ENCODE data around the gene PPP1R14C.

DNA sequence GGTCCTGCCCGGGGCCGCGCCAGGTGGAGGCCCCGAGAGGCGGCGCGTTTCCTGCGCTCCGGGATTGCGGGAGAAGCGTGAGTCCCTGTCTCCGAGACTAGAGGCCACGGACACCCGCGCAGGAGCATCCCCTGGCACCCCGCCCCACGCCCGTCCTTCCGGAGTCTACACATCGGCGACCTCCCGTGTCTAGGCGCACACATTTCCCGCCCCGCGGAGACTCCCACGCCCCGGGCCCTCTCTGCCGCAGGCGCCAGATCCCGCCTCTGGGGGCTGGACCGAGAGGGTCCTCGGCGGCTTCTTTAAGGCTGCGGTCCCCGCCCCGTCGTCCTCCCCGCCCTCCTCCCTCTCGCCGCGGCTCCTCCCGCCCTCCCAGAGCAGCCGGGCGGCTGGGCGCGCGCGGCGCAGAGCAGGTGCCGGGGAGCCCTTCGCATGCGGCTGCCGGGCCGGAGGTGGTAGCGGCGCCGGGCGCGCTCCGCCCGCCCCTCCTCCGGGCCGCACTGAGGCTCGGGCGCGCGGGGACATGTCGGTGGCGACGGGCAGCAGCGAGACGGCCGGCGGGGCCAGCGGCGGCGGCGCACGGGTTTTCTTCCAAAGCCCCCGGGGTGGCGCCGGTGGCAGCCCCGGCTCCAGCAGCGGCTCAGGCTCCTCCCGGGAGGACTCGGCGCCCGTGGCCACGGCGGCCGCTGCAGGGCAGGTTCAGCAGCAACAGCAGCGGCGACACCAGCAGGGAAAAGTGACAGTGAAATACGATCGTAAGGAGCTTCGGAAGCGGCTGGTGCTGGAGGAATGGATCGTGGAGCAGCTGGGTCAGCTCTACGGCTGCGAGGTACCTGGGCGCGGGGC lies at the start of gene PPP1R14C:
- TF ChIP-seq, protein P1, sequence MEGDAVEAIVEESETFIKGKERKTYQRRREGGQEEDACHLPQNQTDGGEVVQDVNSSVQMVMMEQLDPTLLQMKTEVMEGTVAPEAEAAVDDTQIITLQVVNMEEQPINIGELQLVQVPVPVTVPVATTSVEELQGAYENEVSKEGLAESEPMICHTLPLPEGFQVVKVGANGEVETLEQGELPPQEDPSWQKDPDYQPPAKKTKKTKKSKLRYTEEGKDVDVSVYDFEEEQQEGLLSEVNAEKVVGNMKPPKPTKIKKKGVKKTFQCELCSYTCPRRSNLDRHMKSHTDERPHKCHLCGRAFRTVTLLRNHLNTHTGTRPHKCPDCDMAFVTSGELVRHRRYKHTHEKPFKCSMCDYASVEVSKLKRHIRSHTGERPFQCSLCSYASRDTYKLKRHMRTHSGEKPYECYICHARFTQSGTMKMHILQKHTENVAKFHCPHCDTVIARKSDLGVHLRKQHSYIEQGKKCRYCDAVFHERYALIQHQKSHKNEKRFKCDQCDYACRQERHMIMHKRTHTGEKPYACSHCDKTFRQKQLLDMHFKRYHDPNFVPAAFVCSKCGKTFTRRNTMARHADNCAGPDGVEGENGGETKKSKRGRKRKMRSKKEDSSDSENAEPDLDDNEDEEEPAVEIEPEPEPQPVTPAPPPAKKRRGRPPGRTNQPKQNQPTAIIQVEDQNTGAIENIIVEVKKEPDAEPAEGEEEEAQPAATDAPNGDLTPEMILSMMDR (IDR thresholded peaks at IDR 0.05; ENCODE audit: poor library complexity): no peak
- TF ChIP-seq EZH2 (IDR thresholded peaks at IDR 0.05; ENCODE audit: borderline replicate concordance) (no peak), EZH2phosphoT487 (IDR thresholded peaks at IDR 0.05; ENCODE audit: low read depth, severe bottlenecking, unreplicated experiment) (no peak)
